ENCODE data around the gene IQSEC3.
"Not testable (repeated sequence)": the region's sequence is repeated elsewhere in the genome, so short reads cannot be mapped to it uniquely, and the experiment has no call there.

The IQSEC3 gene

GRCh38 chr12:177980-178828 is 111.6 kb downstream of the IQSEC3 start:
- DNase-seq (ENCODE audit: low spot score): no peak

DNA sequence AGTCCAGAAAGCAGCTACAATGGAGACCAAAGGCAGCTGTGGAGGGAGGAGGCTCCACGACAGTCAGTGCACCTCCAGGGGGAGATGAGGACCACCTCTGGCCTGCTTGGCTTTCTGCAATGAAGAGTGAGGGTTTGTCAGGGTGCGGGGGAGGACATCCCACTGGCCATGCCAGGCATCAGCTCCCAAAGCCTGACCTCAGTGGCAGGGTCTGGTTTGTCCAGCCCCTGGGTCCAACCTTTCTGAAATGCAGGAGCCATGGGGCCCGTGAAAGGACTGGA is 112.2 kb downstream of the IQSEC3 start:
- no peak for DNase-seq (ENCODE audit: low spot score)

DNA sequence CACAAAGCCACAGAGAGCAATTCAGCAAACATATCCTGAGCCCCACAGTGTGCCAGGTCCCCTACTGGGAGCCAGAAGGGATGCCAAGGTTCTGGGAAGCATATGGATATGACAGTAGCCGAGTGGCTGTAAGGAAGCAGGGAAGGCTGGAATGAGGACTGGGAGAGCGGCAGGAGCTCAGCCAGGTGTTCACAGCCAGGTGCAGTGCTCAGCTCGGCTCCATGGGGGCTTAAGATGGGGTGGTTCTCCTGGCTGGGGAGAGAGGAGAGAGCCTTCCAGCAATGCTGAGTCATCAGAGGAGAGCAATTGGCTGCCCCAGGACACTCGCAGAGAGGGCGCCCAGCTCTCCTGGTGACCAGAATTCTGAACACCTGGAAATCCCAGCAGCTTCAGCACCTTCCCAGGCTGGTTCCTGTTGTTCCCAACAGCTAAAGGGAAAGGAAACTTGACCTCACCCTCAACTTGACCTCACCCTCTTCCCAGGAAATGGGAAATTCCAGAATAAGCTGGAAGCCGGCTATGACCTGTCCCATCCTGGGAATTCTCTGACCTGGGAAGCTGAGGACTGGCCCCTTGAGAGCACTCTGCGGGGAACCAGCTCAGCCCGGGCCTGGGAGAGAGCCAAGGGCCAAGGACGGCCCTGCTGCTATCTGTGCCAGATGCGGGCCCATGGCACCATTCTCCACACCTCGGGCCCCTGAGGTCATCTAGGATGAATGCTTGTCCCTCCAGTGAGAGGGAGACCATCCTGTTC is 112.7 kb downstream of the IQSEC3 start:
- no peak for DNase-seq (ENCODE audit: low spot score)

DNA sequence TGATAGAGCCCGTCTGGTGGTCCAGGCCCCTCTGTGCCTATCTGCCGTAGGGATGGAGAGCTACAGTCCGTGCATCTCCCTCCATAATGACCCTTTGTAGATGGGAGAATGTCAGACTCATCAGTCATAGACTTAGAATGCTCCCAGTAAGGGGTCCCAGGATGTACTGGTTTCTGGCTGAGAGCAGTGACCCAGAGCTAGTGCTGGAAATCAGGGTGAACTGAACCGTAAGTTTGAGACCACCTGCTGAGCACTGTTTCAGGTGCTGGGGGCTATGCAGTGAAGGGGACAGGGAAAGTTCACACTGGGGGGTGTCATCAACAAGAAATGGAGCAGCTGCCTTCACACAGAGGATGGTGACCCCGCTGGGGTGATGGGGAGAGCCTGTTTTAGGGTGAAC is 113.3 kb downstream of the IQSEC3 start:
- no peak for DNase-seq (ENCODE audit: low spot score)

- no peak for DNase-seq (ENCODE audit: low spot score)
Measured at GRCh38 chr12:180445-180844, 113.9 kb downstream of the IQSEC3 start.

GRCh38 chr12:181921-182320 is 115.4 kb downstream of the IQSEC3 start:
- DNase-seq (ENCODE audit: low spot score): no peak

DNA sequence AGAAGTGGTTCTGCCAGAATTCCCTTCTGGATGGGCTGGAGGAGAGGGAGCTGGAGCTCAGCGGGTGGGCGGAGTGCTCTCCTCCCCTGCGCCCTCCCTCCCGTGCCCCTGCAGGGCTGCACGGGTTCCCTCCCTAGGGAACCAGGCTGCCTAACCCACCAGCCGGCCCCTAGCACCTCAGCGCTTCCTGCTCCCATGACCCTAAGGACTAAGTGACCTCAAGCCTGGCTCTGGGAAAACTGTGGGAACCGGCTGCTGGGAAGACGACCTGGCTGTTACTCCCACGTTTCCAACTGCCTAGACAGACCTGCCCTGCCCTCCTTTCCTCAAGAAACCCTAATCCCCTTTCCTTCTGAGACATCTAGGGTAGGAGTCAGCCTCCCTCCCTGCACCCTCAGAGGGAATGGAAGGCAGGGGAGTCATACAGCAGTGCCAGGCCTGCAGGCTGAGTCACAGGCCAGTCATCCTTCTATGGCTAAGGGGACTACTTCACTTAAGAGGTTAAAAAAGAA is 115.9 kb downstream of the IQSEC3 start:
- DNase-seq (ENCODE audit: low spot score): no peak

GRCh38 chr12:184811-185575 is 118.4 kb downstream of the IQSEC3 start:
- no peak for DNase-seq (ENCODE audit: low spot score)

DNA sequence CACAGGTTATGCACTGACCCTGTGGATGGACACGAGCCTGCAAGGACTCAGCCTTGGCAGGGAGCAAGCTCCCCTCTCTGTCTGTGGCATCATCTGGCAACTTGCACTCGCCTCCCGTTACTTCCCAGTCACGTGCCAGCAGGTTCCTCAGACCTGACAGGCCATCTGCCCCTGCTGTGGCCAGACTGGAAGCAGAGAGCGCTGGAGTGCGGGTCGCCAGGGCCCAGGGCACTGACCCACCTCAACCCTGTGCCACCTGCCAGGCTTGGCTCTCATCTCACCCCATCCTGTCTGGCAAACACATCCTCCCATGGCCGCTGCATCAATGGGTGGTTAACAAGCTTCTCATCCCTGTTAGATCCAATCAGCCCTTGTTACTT is 119.0 kb downstream of the IQSEC3 start:
- DNase-seq (ENCODE audit: low spot score): no peak

- no peak for DNase-seq (ENCODE audit: low spot score)
Measured at GRCh38 chr12:186006-186625, 119.5 kb downstream of the IQSEC3 start.

DNA sequence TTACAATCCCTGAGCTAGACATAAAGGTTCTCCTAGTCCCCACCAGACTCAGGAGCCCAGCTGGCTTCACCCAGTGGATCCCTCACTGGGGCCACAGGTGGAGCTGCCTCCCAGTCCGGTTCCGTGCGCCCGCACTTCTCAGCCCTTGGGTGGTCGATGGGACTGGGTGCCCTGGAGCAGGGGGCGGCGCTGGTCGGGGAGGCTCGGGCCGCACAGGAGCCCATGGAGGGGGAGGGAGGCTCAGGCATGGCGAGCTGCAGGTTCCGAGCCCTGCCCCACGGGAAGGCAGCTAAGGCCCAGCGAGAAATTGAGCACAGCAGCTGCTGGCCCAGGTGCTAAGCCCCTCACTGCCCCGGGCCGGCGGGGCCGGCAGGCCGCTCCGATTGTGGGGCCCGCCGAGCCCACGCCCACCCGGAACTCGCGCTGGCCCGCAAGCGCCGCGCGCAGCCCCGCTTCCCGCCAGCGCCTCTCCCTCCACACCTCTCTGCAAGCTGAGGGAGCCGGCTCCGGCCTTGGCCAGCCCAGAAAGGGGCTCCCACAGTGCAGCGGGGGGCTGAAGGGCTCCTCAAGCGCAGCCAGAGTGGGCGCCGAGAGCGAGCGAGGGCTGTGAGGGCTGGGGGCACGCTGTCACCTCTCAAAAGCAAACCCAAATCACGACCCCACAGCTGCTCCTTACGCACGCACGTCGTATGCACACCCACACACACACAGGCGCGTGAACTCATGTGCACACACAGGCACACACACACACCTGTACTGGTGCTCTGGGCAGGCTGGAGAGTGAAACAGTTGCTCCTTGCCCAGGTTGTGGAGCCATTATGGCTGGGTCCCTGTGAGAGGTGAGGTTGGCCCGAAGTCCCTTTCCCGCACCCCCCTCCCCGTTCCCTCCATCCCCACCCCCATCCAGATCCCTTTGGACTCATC is 121.7 kb downstream of the IQSEC3 start:
- not testable (repeated sequence) for DNase-seq (ENCODE audit: low spot score)

DNA sequence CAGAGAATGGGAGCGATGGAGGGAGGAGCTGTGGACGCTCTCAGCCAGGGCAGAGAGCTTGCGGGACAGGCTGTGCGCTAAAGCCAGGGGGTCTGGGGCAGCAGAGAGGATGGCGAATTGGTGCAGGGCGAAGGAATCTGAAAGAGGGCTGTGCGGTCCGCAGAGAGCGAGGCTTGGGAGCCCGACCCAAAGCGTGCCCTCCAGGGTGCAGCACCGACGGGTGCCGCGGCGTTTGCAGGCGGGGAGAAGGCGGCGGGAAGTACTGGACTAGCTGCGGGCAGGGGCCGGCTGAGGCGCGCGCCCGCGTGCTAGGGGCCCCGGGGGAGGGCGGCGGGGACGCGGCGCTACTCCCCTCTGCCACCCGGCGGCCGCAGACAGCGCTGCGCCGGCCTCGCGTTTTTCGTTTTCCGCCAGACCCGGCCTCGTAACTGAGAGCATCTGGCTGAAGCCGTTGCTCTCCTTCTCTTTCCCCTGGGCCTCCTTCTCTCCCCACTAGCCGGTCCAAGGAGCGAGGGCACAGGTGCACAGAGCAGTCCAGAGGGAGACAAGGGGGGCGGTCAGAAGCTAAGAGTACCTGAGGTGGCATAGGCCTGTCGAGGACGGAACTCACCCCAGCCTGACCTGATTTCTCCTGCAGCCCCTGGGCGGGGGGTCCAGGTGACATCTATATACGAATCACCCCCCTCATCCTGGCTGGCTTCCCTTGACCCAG is 122.5 kb downstream of the IQSEC3 start:
- DNase-seq (ENCODE audit: low spot score): peak; percentile 70

GRCh38 chr12:189622-189962 is 123.0 kb downstream of the IQSEC3 start:
- DNase-seq (ENCODE audit: low spot score): no peak

- DNase-seq (ENCODE audit: low spot score): no peak
Measured at GRCh38 chr12:190881-191280, 124.3 kb downstream of the IQSEC3 start.

- DNase-seq (ENCODE audit: low spot score): no peak
Measured at GRCh38 chr12:191541-191940, 125.0 kb downstream of the IQSEC3 start.

DNA sequence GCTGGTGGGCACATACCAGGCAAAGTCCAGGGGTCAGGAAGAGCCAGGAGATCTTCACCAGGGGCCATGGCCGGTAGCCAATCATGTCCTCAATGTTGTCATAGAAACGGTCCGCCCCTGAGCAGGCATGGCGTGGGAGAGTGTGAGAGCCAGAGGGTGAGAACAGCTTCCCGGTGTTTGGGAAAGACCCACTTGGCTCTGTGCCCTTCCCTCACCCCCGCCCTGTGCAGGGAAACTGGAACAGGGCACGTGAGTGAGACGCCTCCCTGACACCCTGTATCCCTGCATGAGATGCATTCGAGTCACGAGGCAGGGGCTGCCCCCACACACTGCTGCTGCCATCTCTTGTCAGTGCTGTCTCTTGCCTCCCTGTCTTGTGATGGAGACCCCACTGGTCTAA is 126.7 kb downstream of the IQSEC3 start:
- no peak for DNase-seq (ENCODE audit: low spot score)

DNA sequence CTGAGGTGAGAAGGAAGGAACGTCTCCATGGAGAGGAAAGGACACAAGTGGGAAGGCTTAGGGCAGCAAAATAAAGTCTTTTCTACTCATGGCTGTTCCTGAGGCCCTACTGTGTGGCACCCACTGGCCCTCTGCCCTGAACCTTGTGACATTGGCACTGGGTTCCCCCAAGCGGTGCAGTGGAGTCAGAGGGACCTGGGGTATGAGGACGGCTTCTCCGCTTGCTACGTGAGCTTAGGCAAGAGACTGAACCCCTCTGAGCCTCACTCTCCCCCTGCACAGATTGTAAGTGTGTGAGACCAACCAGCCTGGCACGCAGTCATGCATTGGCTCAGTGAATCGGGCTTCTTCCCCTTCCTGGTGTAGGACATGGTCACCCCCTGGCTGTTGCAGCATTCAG is 127.7 kb downstream of the IQSEC3 start:
- DNase-seq (ENCODE audit: low spot score): no peak

- DNase-seq (ENCODE audit: low spot score): no peak
Measured at GRCh38 chr12:195156-195555, 128.6 kb downstream of the IQSEC3 start.

GRCh38 chr12:195951-196350 is 129.4 kb downstream of the IQSEC3 start:
- DNase-seq (ENCODE audit: low spot score): no peak

DNA sequence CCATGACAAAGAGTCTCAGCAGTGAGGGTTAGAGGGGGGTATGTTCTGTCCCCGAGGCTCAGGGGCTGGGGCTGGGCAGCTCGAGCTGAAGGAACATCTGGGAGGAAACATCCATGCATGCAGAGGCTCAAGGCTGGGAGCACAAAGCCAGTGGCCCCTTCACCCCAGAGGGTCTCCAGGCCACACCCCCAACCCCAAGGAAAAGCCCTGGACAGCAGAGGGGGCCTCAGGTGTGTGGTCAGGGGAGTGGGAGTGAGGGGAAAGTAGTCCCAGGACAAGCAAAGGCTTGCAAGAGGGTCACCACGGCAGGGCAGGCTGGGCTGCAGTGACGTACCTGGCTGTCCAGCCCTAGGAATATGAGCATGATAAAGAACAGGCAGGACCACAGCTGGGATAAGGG is 129.9 kb downstream of the IQSEC3 start:
- no peak for DNase-seq (ENCODE audit: low spot score)

DNA sequence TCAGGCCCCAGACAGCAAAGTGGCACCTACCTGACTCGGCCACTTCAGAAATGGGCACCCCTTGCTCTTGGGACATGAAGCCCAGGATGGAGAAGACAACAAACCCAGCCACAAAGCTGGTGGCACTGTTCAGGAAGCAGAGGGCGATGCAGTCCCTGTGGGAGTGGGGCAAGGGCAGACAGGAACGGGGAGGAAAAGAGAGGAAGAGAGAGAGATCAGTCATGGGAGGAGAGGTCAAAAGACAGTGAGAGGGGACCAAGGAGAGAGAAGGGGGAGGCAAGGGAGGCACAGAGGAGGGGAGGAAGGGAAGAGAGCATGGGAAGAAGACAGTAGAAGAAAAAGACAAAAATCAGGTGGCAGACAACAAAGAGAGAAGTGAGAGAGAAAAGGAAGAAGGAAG is 130.8 kb downstream of the IQSEC3 start:
- no peak for DNase-seq (ENCODE audit: low spot score)
